ENCODE measurements around the gene ALX1.

The ALX1 gene

GRCh38 chr12:85257671-85258070, 22.3 kb upstream of the ALX1 start:
- no peak overlapping the region for H3K23ac ChIP-seq (ENCODE audit: low read depth, low read length, poor library complexity)
- no peak overlapping the region for H2BK5ac ChIP-seq (ENCODE audit: low read length)
- no peak overlapping the region for H3K4me3 ChIP-seq (ENCODE audit: low read length in 2 of 2)
- H3K18ac ChIP-seq (ENCODE audit: low read length), result no peak overlapping the region
- no peak overlapping the region for H4K91ac ChIP-seq (ENCODE audit: low read depth, low read length, poor library complexity)
- no peaks in the 10 kb centered on the region for H3K79me1 ChIP-seq (ENCODE audit: low read depth, low read length)
- no peak for DNase-seq (ENCODE audit: low spot score)
- no peak overlapping the region for H2BK12ac ChIP-seq (ENCODE audit: low read length)
- no peaks in the 10 kb centered on the region for H3K4me1 ChIP-seq (ENCODE audit: control insufficient read depth in 2 of 2, insufficient read depth in 1 of 2, low read depth in 1 of 2, low read length in 2 of 2)
- WGBS, 2 donors (ENCODE audit: extremely low coverage in 2 of 2, insufficient read length in 2 of 2, insufficient replicate concordance in 1 of 2), result no CpG with 5 or more reads among the region's 1 CpG
- no peaks in the 10 kb centered on the region for H3K27me3 ChIP-seq (ENCODE audit: control insufficient read depth in 3 of 3, insufficient read depth in 3 of 3, low read depth in 1 of 3, low read length in 3 of 3)
- no peak overlapping the region for H4K8ac ChIP-seq (ENCODE audit: low read depth, low read length)
- H2BK120ac ChIP-seq (ENCODE audit: low read depth, low read length), result no peak overlapping the region
- no peaks in the 10 kb centered on the region for H3K9me3 ChIP-seq (replicated peaks in 1 of 2; ENCODE audit: control insufficient read depth in 2 of 2, insufficient read depth in 1 of 2, low read depth in 1 of 2, low read length in 2 of 2)
- no peak overlapping the region for H2AFZ ChIP-seq (ENCODE audit: low read length)
- no peak overlapping the region for H3K4ac ChIP-seq (ENCODE audit: low read length)
- no peak overlapping the region for H3K4me2 ChIP-seq (ENCODE audit: insufficient read depth, low read length, poor library complexity, severe bottlenecking)
- no peak overlapping the region for H2BK15ac ChIP-seq (ENCODE audit: low read length)
- H3K27ac ChIP-seq (replicated peaks; ENCODE audit: low read length), result no peak overlapping the region
- no peak overlapping the region for H3K14ac ChIP-seq (ENCODE audit: low read length)
- no peaks in the 10 kb centered on the region for H3K36me3 ChIP-seq (replicated peaks in 1 of 2; ENCODE audit: control insufficient read depth in 2 of 2, insufficient read depth in 2 of 2, low read length in 2 of 2)
- H3K9ac ChIP-seq (ENCODE audit: low read depth, low read length, poor library complexity), result no peak overlapping the region
- H2AK5ac ChIP-seq (ENCODE audit: low read depth, low read length), result no peak overlapping the region

GRCh38 chr12:85260447-85260846, 19.6 kb upstream of the ALX1 start:
- Histone ChIP-seq H2BK5ac (ENCODE audit: low read length) (no peak overlapping the region), H3K36me3 (replicated peaks in 1 of 2; ENCODE audit: control insufficient read depth in 2 of 2, insufficient read depth in 2 of 2, low read length in 2 of 2) (no peaks in the 10 kb centered on the region), H3K4me1 (ENCODE audit: control insufficient read depth in 2 of 2, insufficient read depth in 1 of 2, low read depth in 1 of 2, low read length in 2 of 2) (no peaks in the 10 kb centered on the region), H2AFZ (ENCODE audit: low read length) (no peak overlapping the region), H3K18ac (ENCODE audit: low read length) (no peak overlapping the region), H2BK15ac (ENCODE audit: low read length) (no peak overlapping the region), H2BK12ac (ENCODE audit: low read length) (no peak overlapping the region), H4K8ac (ENCODE audit: low read depth, low read length) (no peak overlapping the region), H3K4ac (ENCODE audit: low read length) (no peak overlapping the region), H2AK5ac (ENCODE audit: low read depth, low read length) (no peak overlapping the region), H3K9ac (ENCODE audit: low read depth, low read length, poor library complexity) (no peak overlapping the region), H3K27me3 (ENCODE audit: control insufficient read depth in 3 of 3, insufficient read depth in 3 of 3, low read depth in 1 of 3, low read length in 3 of 3) (no peaks in the 10 kb centered on the region), H3K14ac (ENCODE audit: low read length) (no peak overlapping the region), H3K9me3 (replicated peaks in 1 of 2; ENCODE audit: control insufficient read depth in 2 of 2, insufficient read depth in 1 of 2, low read depth in 1 of 2, low read length in 2 of 2) (no peaks in the 10 kb centered on the region), H3K27ac (replicated peaks; ENCODE audit: low read length) (no peak overlapping the region), H3K23ac (ENCODE audit: low read depth, low read length, poor library complexity) (no peak overlapping the region), H3K4me3 (ENCODE audit: low read length in 2 of 2) (no peak overlapping the region), H4K91ac (ENCODE audit: low read depth, low read length, poor library complexity) (no peak overlapping the region), H3K4me2 (ENCODE audit: insufficient read depth, low read length, poor library complexity, severe bottlenecking) (no peak overlapping the region), H3K79me1 (ENCODE audit: low read depth, low read length) (no peaks in the 10 kb centered on the region), H2BK120ac (ENCODE audit: low read depth, low read length) (no peak overlapping the region)
- no CpG with 5 or more reads among the region's 2 CpGs for WGBS, 2 donors (ENCODE audit: extremely low coverage in 2 of 2, insufficient read length in 2 of 2, insufficient replicate concordance in 1 of 2)
- no peak for DNase-seq (ENCODE audit: low spot score)

- Histone ChIP-seq H2AK5ac (ENCODE audit: low read depth, low read length) (no peak overlapping the region), H3K27me3 (ENCODE audit: control insufficient read depth in 3 of 3, insufficient read depth in 3 of 3, low read depth in 1 of 3, low read length in 3 of 3) (no peaks in the 10 kb centered on the region), H3K4me2 (ENCODE audit: insufficient read depth, low read length, poor library complexity, severe bottlenecking) (no peak overlapping the region), H3K18ac (ENCODE audit: low read length) (no peak overlapping the region), H3K4me3 (ENCODE audit: low read length in 2 of 2) (no peak overlapping the region), H3K14ac (ENCODE audit: low read length) (no peak overlapping the region), H3K9ac (ENCODE audit: low read depth, low read length, poor library complexity) (no peak overlapping the region), H2BK12ac (ENCODE audit: low read length) (no peak overlapping the region), H3K9me3 (replicated peaks in 1 of 2; ENCODE audit: control insufficient read depth in 2 of 2, insufficient read depth in 1 of 2, low read depth in 1 of 2, low read length in 2 of 2) (no peaks in the 10 kb centered on the region), H4K8ac (ENCODE audit: low read depth, low read length) (no peak overlapping the region), H2AFZ (ENCODE audit: low read length) (no peak overlapping the region), H2BK5ac (ENCODE audit: low read length) (no peak overlapping the region), H4K91ac (ENCODE audit: low read depth, low read length, poor library complexity) (no peak overlapping the region), H3K36me3 (replicated peaks in 1 of 2; ENCODE audit: control insufficient read depth in 2 of 2, insufficient read depth in 2 of 2, low read length in 2 of 2) (no peaks in the 10 kb centered on the region), H3K4me1 (ENCODE audit: control insufficient read depth in 2 of 2, insufficient read depth in 1 of 2, low read depth in 1 of 2, low read length in 2 of 2) (no peaks in the 10 kb centered on the region), H3K4ac (ENCODE audit: low read length) (no peak overlapping the region), H2BK120ac (ENCODE audit: low read depth, low read length) (no peak overlapping the region), H3K79me1 (ENCODE audit: low read depth, low read length) (no peaks in the 10 kb centered on the region), H2BK15ac (ENCODE audit: low read length) (no peak overlapping the region), H3K27ac (replicated peaks; ENCODE audit: low read length) (no peak overlapping the region), H3K23ac (ENCODE audit: low read depth, low read length, poor library complexity) (no peak overlapping the region)
- no peak for DNase-seq (ENCODE audit: low spot score)
- no CpG with 5 or more reads among the region's 3 CpGs for WGBS, 2 donors (ENCODE audit: extremely low coverage in 2 of 2, insufficient read length in 2 of 2, insufficient replicate concordance in 1 of 2)
Measured at GRCh38 chr12:85260896-85261295, 19.1 kb upstream of the ALX1 start.

- H2BK15ac ChIP-seq (ENCODE audit: low read length), result no peak overlapping the region
- H2BK120ac ChIP-seq (ENCODE audit: low read depth, low read length), result no peak overlapping the region
- H3K4me1 ChIP-seq (ENCODE audit: control insufficient read depth in 2 of 2, insufficient read depth in 1 of 2, low read depth in 1 of 2, low read length in 2 of 2), result no peaks in the 10 kb centered on the region
- H3K36me3 ChIP-seq (replicated peaks in 1 of 2; ENCODE audit: control insufficient read depth in 2 of 2, insufficient read depth in 2 of 2, low read length in 2 of 2), result no peaks in the 10 kb centered on the region
- H2AK5ac ChIP-seq (ENCODE audit: low read depth, low read length), result no peak overlapping the region
- H3K79me1 ChIP-seq (ENCODE audit: low read depth, low read length), result no peaks in the 10 kb centered on the region
- H3K4me2 ChIP-seq (ENCODE audit: insufficient read depth, low read length, poor library complexity, severe bottlenecking), result no peak overlapping the region
- no peaks in the 10 kb centered on the region for H3K9me3 ChIP-seq (replicated peaks in 1 of 2; ENCODE audit: control insufficient read depth in 2 of 2, insufficient read depth in 1 of 2, low read depth in 1 of 2, low read length in 2 of 2)
- no peak overlapping the region for H3K9ac ChIP-seq (ENCODE audit: low read depth, low read length, poor library complexity)
- no peak overlapping the region for H3K4ac ChIP-seq (ENCODE audit: low read length)
- H4K91ac ChIP-seq (ENCODE audit: low read depth, low read length, poor library complexity), result no peak overlapping the region
- no peak overlapping the region for H3K4me3 ChIP-seq (ENCODE audit: low read length in 2 of 2)
- WGBS, 2 donors (ENCODE audit: extremely low coverage in 2 of 2, insufficient read length in 2 of 2, insufficient replicate concordance in 1 of 2), result no CpG with 5 or more reads among the region's 4 CpGs
- no peak overlapping the region for H3K27ac ChIP-seq (replicated peaks; ENCODE audit: low read length)
- no peak overlapping the region for H4K8ac ChIP-seq (ENCODE audit: low read depth, low read length)
- H3K14ac ChIP-seq (ENCODE audit: low read length), result no peak overlapping the region
- DNase-seq (ENCODE audit: low spot score), result no peak
- no peaks in the 10 kb centered on the region for H3K27me3 ChIP-seq (ENCODE audit: control insufficient read depth in 3 of 3, insufficient read depth in 3 of 3, low read depth in 1 of 3, low read length in 3 of 3)
- H3K18ac ChIP-seq (ENCODE audit: low read length), result no peak overlapping the region
- H3K23ac ChIP-seq (ENCODE audit: low read depth, low read length, poor library complexity), result no peak overlapping the region
- H2BK12ac ChIP-seq (ENCODE audit: low read length), result no peak overlapping the region
- H2BK5ac ChIP-seq (ENCODE audit: low read length), result no peak overlapping the region
- peak overlapping the region; percentile 40 for H2AFZ ChIP-seq (ENCODE audit: low read length)
Measured at GRCh38 chr12:85266356-85266755, 13.7 kb upstream of the ALX1 start.

Data from neuronal stem cell (in vitro differentiated cells).